ENCODE measurements around the gene ZNF584.

The ZNF584 gene

DNA sequence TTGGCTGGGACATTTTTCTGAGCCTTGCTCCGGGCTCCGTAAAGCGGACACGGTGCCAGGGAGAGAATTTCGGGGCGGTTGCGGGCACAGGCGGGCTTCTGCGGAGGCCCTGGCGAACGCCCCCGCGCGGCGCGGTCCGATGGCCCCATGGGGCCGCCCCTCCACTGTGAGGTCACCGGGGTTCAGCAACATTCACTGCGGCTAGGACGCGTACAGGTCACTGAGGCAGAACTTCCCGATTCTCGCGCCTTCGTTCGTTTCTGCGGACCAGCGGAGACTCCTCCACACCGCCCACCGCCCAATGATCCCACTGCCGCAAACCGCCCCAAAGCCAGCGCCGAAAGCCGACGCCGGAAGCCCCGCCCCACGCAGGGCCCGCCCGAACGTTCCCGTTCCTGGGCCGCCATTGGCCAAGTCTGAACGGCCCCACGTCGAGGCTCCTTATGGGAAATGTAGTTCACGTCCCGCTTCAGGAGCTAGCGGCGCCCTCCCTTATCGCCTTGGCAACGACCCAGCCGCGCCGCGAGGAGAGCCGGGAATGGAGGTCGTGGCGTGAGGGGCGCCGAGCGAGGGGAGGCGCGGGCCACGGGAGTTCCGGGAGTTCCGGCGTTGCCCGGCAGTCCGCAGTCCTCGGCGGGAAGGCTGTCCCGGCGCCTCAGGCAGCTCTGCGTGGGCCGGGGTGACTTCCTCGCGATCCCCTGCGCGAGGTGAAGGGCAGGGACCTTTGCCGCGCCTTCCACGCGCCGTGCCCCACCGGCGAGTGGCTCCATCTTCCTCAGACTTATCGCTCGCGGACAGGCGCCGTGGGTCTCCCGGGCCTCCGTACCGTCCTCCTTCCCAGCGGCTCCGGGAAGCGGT, at the start of gene ZNF584:
Gene ZNF584, plus strand, starts transcription at position 498 of the 858 bp plus-strand sequence. CDS start 499 bp downstream, outside the sequence.
- Histone ChIP-seq H3F3A (ENCODE audit: insufficient read depth, low read length) (no peaks in the 10 kb centered on the region), H3K4me1 (ENCODE audit: low read length) (0 out of 2 replicates have a peak, but pooled peaks cover 6% of the 10 kb centered on the region), H4K20me1 (ENCODE audit: insufficient read depth, low read length) (no peaks in the 10 kb centered on the region), H3K9ac (ENCODE audit: low read length) (peak within 1 kb of the TSS; percentile 67), H3K4me3 (ENCODE audit: low read length) (peak within 1 kb of the TSS; percentile 95), H3K4me2 (ENCODE audit: low read depth, low read length) (peak within 1 kb of the TSS; percentile 97), H3K27me3 (replicated peaks; ENCODE audit: insufficient read depth, low read length) (no peaks in the 10 kb centered on the region), H2AFZ (ENCODE audit: low read length) (peak within 1 kb of the TSS; percentile 97), H3K36me3 (replicated peaks; ENCODE audit: insufficient read depth, low read length) (no peaks in the 10 kb centered on the region), H3K9me2 (replicated peaks; ENCODE audit: insufficient read depth, low read length) (no peaks in the 10 kb centered on the region), H3K27ac (ENCODE audit: low read length) (no peak within 1 kb of the TSS), H3K9me3 (replicated peaks; ENCODE audit: insufficient read depth, low read length) (no peaks in the 10 kb centered on the region), H3K79me2 (ENCODE audit: low read length) (no peaks in the 10 kb centered on the region)
- peak; percentile 93 for DNase-seq
- TF ChIP-seq EZH2 (optimal IDR thresholded peaks at IDR 0.05; ENCODE audit: low read depth, low read length) = no peak
- TF ChIP-seq, protein P1, sequence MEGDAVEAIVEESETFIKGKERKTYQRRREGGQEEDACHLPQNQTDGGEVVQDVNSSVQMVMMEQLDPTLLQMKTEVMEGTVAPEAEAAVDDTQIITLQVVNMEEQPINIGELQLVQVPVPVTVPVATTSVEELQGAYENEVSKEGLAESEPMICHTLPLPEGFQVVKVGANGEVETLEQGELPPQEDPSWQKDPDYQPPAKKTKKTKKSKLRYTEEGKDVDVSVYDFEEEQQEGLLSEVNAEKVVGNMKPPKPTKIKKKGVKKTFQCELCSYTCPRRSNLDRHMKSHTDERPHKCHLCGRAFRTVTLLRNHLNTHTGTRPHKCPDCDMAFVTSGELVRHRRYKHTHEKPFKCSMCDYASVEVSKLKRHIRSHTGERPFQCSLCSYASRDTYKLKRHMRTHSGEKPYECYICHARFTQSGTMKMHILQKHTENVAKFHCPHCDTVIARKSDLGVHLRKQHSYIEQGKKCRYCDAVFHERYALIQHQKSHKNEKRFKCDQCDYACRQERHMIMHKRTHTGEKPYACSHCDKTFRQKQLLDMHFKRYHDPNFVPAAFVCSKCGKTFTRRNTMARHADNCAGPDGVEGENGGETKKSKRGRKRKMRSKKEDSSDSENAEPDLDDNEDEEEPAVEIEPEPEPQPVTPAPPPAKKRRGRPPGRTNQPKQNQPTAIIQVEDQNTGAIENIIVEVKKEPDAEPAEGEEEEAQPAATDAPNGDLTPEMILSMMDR (IDR thresholded peaks at IDR 0.05; ENCODE audit: low read length) = peak; percentile 37

DNA sequence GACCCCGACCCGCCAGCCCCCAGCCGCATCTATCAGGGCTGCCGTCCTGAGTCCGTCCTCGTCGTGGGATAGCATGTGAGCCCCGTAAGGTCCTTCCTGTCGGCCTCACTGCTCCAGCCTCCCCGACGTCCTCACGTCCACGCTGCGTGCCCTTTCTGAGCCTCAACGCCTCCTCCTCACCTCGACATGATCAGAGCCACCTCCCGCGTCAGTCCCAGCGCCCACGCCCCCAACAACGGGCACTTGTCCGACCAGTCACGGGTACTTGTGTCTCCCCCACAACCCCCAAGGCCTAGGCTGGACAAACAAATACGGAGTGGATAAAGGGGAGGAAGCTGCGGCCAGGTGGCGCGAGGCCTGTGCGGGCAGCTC, 46.6 kb upstream of the ZNF584 start:
- TF ChIP-seq EZH2phosphoT487 (IDR thresholded peaks at IDR 0.05; ENCODE audit: low read length) = no peak
- TF ChIP-seq EZH2 (optimal IDR thresholded peaks at IDR 0.05; ENCODE audit: low read depth, low read length) = no peak
- TF ChIP-seq, protein P1 (IDR thresholded peaks at IDR 0.05; ENCODE audit: low read length) = no peak
- Histone ChIP-seq H3K36me3 (replicated peaks; ENCODE audit: insufficient read depth, low read length) (no peaks in the 10 kb centered on the region), H3K27ac (ENCODE audit: low read length) (no peak overlapping the region), H3K9me3 (replicated peaks; ENCODE audit: insufficient read depth, low read length) (no peaks in the 10 kb centered on the region), H3K9ac (ENCODE audit: low read length) (no peak overlapping the region), H3F3A (ENCODE audit: insufficient read depth, low read length) (no peaks in the 10 kb centered on the region), H2AFZ (ENCODE audit: low read length) (peak overlapping the region; percentile 42; the same call in 1 of the 2 replicates), H3K4me3 (ENCODE audit: low read length) (peak overlapping the region; percentile 42; the same call in 1 of the 2 replicates), H4K20me1 (ENCODE audit: insufficient read depth, low read length) (no peaks in the 10 kb centered on the region), H3K79me2 (ENCODE audit: low read length) (no peaks in the 10 kb centered on the region), H3K4me2 (ENCODE audit: low read depth, low read length) (no peak overlapping the region; the same call in 1 of the 2 replicates), H3K27me3 (replicated peaks; ENCODE audit: insufficient read depth, low read length) (no peaks in the 10 kb centered on the region), H3K4me1 (ENCODE audit: low read length) (no peaks in the 10 kb centered on the region), H3K9me2 (replicated peaks; ENCODE audit: insufficient read depth, low read length) (no peaks in the 10 kb centered on the region)
- DNase-seq = no peak

DNA sequence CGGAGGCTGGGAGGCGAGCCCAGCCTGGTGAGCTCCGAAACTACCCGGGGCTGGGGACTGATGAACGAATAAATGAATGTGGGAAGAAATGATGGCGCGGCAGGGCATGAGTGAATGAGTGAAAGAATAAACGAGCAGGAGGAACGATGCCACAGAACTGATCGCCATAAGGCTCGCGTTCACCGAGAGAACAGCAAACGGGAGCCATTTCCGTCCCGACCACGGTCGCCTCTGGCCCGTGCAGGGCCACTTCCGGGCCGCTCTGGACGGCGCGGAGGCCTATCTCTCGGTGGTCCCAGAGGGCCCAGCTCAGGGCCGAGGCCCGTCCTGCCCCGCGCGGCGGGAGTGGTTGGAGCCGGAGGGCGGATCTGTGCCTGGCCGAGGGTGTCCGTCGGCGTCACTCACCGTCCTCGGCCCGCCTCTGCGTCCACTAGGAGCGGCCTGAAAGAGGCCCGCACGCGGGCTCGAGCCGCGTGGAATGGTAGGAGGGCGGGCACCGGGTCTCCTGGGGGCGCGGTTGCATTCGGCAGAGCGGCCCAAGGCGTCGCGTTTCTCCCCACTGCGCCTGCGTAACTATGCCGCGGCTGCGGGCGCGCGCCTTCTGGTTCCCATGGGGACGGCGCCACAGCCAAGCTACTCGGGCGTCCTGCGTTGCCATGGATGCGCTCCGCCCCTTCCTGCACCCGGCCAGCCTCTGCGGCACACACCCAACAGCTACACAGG, 46.0 kb upstream of the ZNF584 start, which contains the start of gene ZNF497:
Gene ZNF497, minus strand, starts transcription at position 480 of the 723 bp plus-strand sequence. CDS start 5,116 bp downstream, outside the sequence.
- peak within 1 kb of the TSS; percentile 42; the same call in 1 of the 2 replicates for H3K4me3 ChIP-seq (ENCODE audit: low read length)
- peak within 1 kb of the TSS; percentile 42; the same call in 1 of the 2 replicates for H2AFZ ChIP-seq (ENCODE audit: low read length)
- H3K4me2 ChIP-seq (ENCODE audit: low read depth, low read length) = no peak within 1 kb of the TSS; the same call in 1 of the 2 replicates
- H3K27ac ChIP-seq (ENCODE audit: low read length) = no peak within 1 kb of the TSS
- no peaks in the 10 kb centered on the region for H3K36me3 ChIP-seq (replicated peaks; ENCODE audit: insufficient read depth, low read length)
- no peaks in the 10 kb centered on the region for H3F3A ChIP-seq (ENCODE audit: insufficient read depth, low read length)
- peak; percentile 43 for DNase-seq
- no peaks in the 10 kb centered on the region for H3K9me3 ChIP-seq (replicated peaks; ENCODE audit: insufficient read depth, low read length)
- no peaks in the 10 kb centered on the region for H3K79me2 ChIP-seq (ENCODE audit: low read length)
- H3K9ac ChIP-seq (ENCODE audit: low read length) = no peak within 1 kb of the TSS
- no peaks in the 10 kb centered on the region for H3K4me1 ChIP-seq (ENCODE audit: low read length)
- TF ChIP-seq EZH2 (optimal IDR thresholded peaks at IDR 0.05; ENCODE audit: low read depth, low read length) = no peak
- TF ChIP-seq, protein P1 (IDR thresholded peaks at IDR 0.05; ENCODE audit: low read length) = no peak
- no peak for TF ChIP-seq EZH2phosphoT487 (IDR thresholded peaks at IDR 0.05; ENCODE audit: low read length)
- H3K27me3 ChIP-seq (replicated peaks; ENCODE audit: insufficient read depth, low read length) = no peaks in the 10 kb centered on the region
- H4K20me1 ChIP-seq (ENCODE audit: insufficient read depth, low read length) = no peaks in the 10 kb centered on the region
- H3K9me2 ChIP-seq (replicated peaks; ENCODE audit: insufficient read depth, low read length) = no peaks in the 10 kb centered on the region
